Activated CD4-positive, alpha-beta memory T cell treated with anti-CD3 and anti-CD28 coated beads for 36 hours (primary cell): ENCODE results near the gene NCOA4. TPM values are rescaled to one million over a fixed set of nuclear protein-coding genes. Genes with fewer than 3 reads are reported as not detected.
"Not testable (repeated sequence)": the region's sequence is repeated elsewhere in the genome, so short reads cannot be mapped to it uniquely, and the experiment has no call there.

Source experiments
- CTCF ChIA-PET: fragments of 350-600 bp; sonication (Branson Sonifier 250); formaldehyde crosslinking; loops from one replicate; lab custom pipeline; 2021; ENCODE audit warnings: antibody characterized with exemption, inconsistent platforms; lab: Charles Lee
- POLR2A ChIA-PET: fragments of 350-600 bp; sonication (Branson Sonifier 250); formaldehyde crosslinking; loops from one replicate; lab custom pipeline; 2021; ENCODE audit warnings: antibody characterized with exemption; lab: Charles Lee
- DNase-seq: peaks from one replicate; pipeline ENCODE4 v3.0.0-alpha.2; 2020
- H3K27ac Mint-ChIP-seq: one replicate; pipeline ENCODE4 v1.8.0; 2021; ENCODE audit warnings: mixed read lengths
- H3K27me3 Mint-ChIP-seq: one replicate; pipeline ENCODE4 v1.8.0; 2021; ENCODE audit warnings: mixed read lengths
- H3K36me3 Mint-ChIP-seq: one replicate; pipeline ENCODE4 v1.8.0; 2021; ENCODE audit warnings: mixed read lengths
- H3K4me1 Mint-ChIP-seq: one replicate; pipeline ENCODE4 v1.8.0; 2021; ENCODE audit warnings: low read depth, mixed read lengths
- H3K4me3 Mint-ChIP-seq: one replicate; pipeline ENCODE4 v1.8.0; 2021; ENCODE audit warnings: mild to moderate bottlenecking, mixed read lengths
- H3K9me3 Mint-ChIP-seq: one replicate; pipeline ENCODE4 v1.8.0; 2021; ENCODE audit warnings: mixed read lengths
- intact Hi-C: fragments of 100-400 bp; cut with micrococcal nuclease; formaldehyde crosslinking; loops from one replicate; pipeline ENCODE4 v1.15.1; 2023
- total RNA-seq, 2 experiments: library from RNA; stranded (reverse); gene quantifications; one replicate each; pipeline ENCODE4 v1.2.3, GENCODE V29; 2021

The NCOA4 gene
- total RNA-seq, 2 experiments from 2014 or later: 79.9 to 85.3 TPM

GRCh38 chr10:46064269-46064817 lies 33.9 kb upstream of the NCOA4 start:
- H3K27ac Mint-ChIP-seq: no peak overlapping the region
- POLR2A ChIA-PET: no interaction called here
- H3K36me3 Mint-ChIP-seq: no peaks in the 10 kb centered on the region
- intact Hi-C loops: no loop called here
- CTCF ChIA-PET: no interaction called here
- H3K4me1 Mint-ChIP-seq: no peaks in the 10 kb centered on the region
- no peaks in the 10 kb centered on the region for H3K9me3 Mint-ChIP-seq
- DNase-seq: no peak
- no peaks in the 10 kb centered on the region for H3K27me3 Mint-ChIP-seq
- no peak overlapping the region for H3K4me3 Mint-ChIP-seq

- ChIA-PET CTCF (no interaction called here), POLR2A (no interaction called here)
- Mint-ChIP-seq H3K9me3 (no peaks in the 10 kb centered on the region), H3K4me1 (no peaks in the 10 kb centered on the region), H3K27ac (no peak overlapping the region), H3K27me3 (no peaks in the 10 kb centered on the region), H3K4me3 (no peak overlapping the region), H3K36me3 (no peaks in the 10 kb centered on the region)
- intact Hi-C loops: no loop called here
- DNase-seq: no peak
These were observed 32.5 kb upstream of the NCOA4 start for GRCh38 chr10:46062723-46063428.

- Mint-ChIP-seq H3K4me3 (no peak overlapping the region), H3K27ac (no peak overlapping the region), H3K9me3 (peaks cover 8% of the 10 kb centered on the region), H3K36me3 (peaks cover 3% of the 10 kb centered on the region), H3K27me3 (no peaks in the 10 kb centered on the region), H3K4me1 (no peaks in the 10 kb centered on the region)
- intact Hi-C loops: no loop called here
- ChIA-PET POLR2A (no interaction called here), CTCF (no interaction called here)
- DNase-seq: no peak
These were observed 30.3 kb upstream of the NCOA4 start for GRCh38 chr10:46060706-46061105.

GRCh38 chr10:46057927-46058326 lies 27.5 kb upstream of the NCOA4 start:
- POLR2A ChIA-PET, CTCF ChIA-PET: not testable (repeated sequence)

GRCh38 chr10:46057038-46057437 lies 26.6 kb upstream of the NCOA4 start:
- Mint-ChIP-seq H3K27me3 (no peaks in the 10 kb centered on the region), H3K4me3 (no peak overlapping the region), H3K36me3 (peaks cover 3% of the 10 kb centered on the region), H3K4me1 (no peaks in the 10 kb centered on the region), H3K27ac (no peak overlapping the region), H3K9me3 (peaks cover 8% of the 10 kb centered on the region)
- POLR2A ChIA-PET: no interaction called here
- no peak for DNase-seq
- intact Hi-C loops: no loop called here
- CTCF ChIA-PET: no interaction called here

More at GRCh38 chr10:46057927-46058326, 27.5 kb upstream of the NCOA4 start:
- H3K9me3 Mint-ChIP-seq, H3K4me1 Mint-ChIP-seq, H3K27ac Mint-ChIP-seq, H3K27me3 Mint-ChIP-seq, intact Hi-C loops, H3K36me3 Mint-ChIP-seq, DNase-seq, H3K4me3 Mint-ChIP-seq: not testable (repeated sequence)

GRCh38 chr10:46055771-46056170 lies 25.3 kb upstream of the NCOA4 start:
- Mint-ChIP-seq H3K4me3 (no peak overlapping the region), H3K4me1 (no peaks in the 10 kb centered on the region), H3K36me3 (peaks cover 3% of the 10 kb centered on the region), H3K27me3 (no peaks in the 10 kb centered on the region), H3K27ac (no peak overlapping the region), H3K9me3 (peaks cover 8% of the 10 kb centered on the region)
- ChIA-PET POLR2A (no interaction called here), CTCF (no interaction called here)
- intact Hi-C loops: no loop called here
- no peak for DNase-seq

- Mint-ChIP-seq H3K4me1 (no peaks in the 10 kb centered on the region), H3K9me3 (peaks cover 8% of the 10 kb centered on the region), H3K4me3 (no peak overlapping the region), H3K27ac (no peak overlapping the region), H3K36me3 (peaks cover 3% of the 10 kb centered on the region), H3K27me3 (no peaks in the 10 kb centered on the region)
- intact Hi-C loops: no loop called here
- DNase-seq: no peak
- ChIA-PET CTCF (no interaction called here), POLR2A (no interaction called here)
These were observed 23.4 kb upstream of the NCOA4 start for GRCh38 chr10:46053534-46054434.

- H3K36me3 Mint-ChIP-seq: peaks cover 3% of the 10 kb centered on the region
- POLR2A ChIA-PET: no interaction called here
- CTCF ChIA-PET: no interaction called here
- no peak for DNase-seq
- no peak overlapping the region for H3K4me3 Mint-ChIP-seq
- H3K27me3 Mint-ChIP-seq: no peaks in the 10 kb centered on the region
- intact Hi-C loops: no loop called here
- peaks cover 8% of the 10 kb centered on the region for H3K9me3 Mint-ChIP-seq
- no peak overlapping the region for H3K27ac Mint-ChIP-seq
- no peaks in the 10 kb centered on the region for H3K4me1 Mint-ChIP-seq
These were observed 22.5 kb upstream of the NCOA4 start for GRCh38 chr10:46052791-46053375.

- ChIA-PET POLR2A (no interaction called here), CTCF (no interaction called here)
- H3K27ac Mint-ChIP-seq: no peak overlapping the region
- H3K36me3 Mint-ChIP-seq: peaks cover 3% of the 10 kb centered on the region
- H3K4me3 Mint-ChIP-seq: no peak overlapping the region
- H3K27me3 Mint-ChIP-seq: no peaks in the 10 kb centered on the region
- no peak for DNase-seq
- no peaks in the 10 kb centered on the region for H3K4me1 Mint-ChIP-seq
- peaks cover 5% of the 10 kb centered on the region for H3K9me3 Mint-ChIP-seq
- intact Hi-C loops: no loop called here
These were observed 21.8 kb upstream of the NCOA4 start for GRCh38 chr10:46052057-46052790.

- ChIA-PET POLR2A (no interaction called here), CTCF (no interaction called here)
- Mint-ChIP-seq H3K27me3 (no peaks in the 10 kb centered on the region), H3K9me3 (no peaks in the 10 kb centered on the region), H3K4me3 (no peak overlapping the region), H3K4me1 (no peaks in the 10 kb centered on the region), H3K27ac (no peak overlapping the region), H3K36me3 (no peaks in the 10 kb centered on the region)
- no peak for DNase-seq
- intact Hi-C loops: no loop called here
These were observed 20.7 kb upstream of the NCOA4 start for GRCh38 chr10:46050941-46051623.

GRCh38 chr10:46049497-46049831 lies 19.0 kb upstream of the NCOA4 start:
- H3K27me3 Mint-ChIP-seq, DNase-seq, intact Hi-C loops, H3K36me3 Mint-ChIP-seq, CTCF ChIA-PET, H3K4me1 Mint-ChIP-seq, H3K27ac Mint-ChIP-seq, H3K9me3 Mint-ChIP-seq, H3K4me3 Mint-ChIP-seq, POLR2A ChIA-PET: not testable (repeated sequence)
